Right atrium auricular region (tissue), 2 donors: Measurements from ENCODE around the gene SCUBE2. TPM values are rescaled to one million over a fixed set of nuclear protein-coding genes. Genes with fewer than 3 reads are reported as not detected.

Experiments used
- DNase-seq: peaks from one replicate; pipeline ENCODE4 v3.0.0-alpha.2; 2019; ENCODE audit warnings: low spot score
- H3K27ac ChIP-seq, 2 donors: fragments of 200-600 bp; sonication (generic); 1 replicate in 1 of 2; 2 replicates in 1 of 2; pipeline ENCODE4 v1.5.1; 2016 to 2019
- H3K27me3 ChIP-seq, 2 donors: fragments of 200-600 bp; sonication (generic); one replicate each; pipeline versions ENCODE4 v1.5.1 to v1.6.0; 2017 to 2019
- H3K36me3 ChIP-seq: fragments of 200-600 bp; sonication (generic); one replicate; pipeline ENCODE4 v1.5.1; 2016
- H3K4me1 ChIP-seq, 2 donors: fragments of 200-600 bp; sonication (generic); one replicate each; pipeline versions ENCODE4 v1.5.1 to v1.6.0; 2017 to 2019
- H3K4me3 ChIP-seq, 2 donors: fragments of 200-600 bp; sonication (generic); 1 replicate in 1 of 2; 2 replicates in 1 of 2; pipeline ENCODE4 v1.5.1; 2017 to 2019; ENCODE audit warnings: mild to moderate bottlenecking in 1 of 2, moderate library complexity in 1 of 2
- H3K9me3 ChIP-seq, 2 donors: fragments of 200-600 bp; sonication (generic); one replicate each; pipeline ENCODE4 v1.5.1; 2019
- total RNA-seq, 2 donors: library from RNA; depleted of rRNA; stranded (reverse); fragments of >200 nt; gene quantifications; one replicate each; pipeline ENCODE4 v1.1.0, GENCODE V29; 2016
- TF ChIP-seq, protein P1 (sequence below), 2 donors: fragments of 200-600 bp; sonication (generic); IDR thresholded peaks; one replicate each; pipeline ENCODE4 v1.5.1; 2019; ENCODE audit warnings: antibody characterized with exemption in 2 of 2

The SCUBE2 gene
- total RNA-seq, 2 donors from 2014 or later = 0.63 to 1.6 TPM

DNA sequence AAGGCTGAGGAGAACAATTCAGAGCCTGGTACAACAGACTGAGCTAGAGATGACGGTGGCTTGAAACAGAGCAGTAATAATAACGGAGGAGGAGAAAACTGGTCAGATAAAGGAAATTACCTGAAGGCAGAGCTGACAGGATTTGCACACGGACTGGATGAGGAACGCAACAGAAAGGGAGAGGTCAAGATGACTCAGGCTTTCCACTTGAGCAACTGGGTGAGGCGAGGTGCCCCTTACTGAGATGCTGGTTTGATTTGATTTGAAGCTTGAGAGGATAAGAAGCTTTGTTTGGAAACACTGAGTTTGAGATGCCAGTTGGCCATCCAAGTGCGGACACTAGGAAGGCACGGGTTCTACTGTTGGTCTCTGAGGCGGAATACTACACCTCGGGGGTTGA is 52.2 kb downstream of the SCUBE2 start:
- no peak overlapping the region for H3K27ac ChIP-seq
- no peaks in the 10 kb centered on the region for H3K27me3 ChIP-seq
- H3K9me3 ChIP-seq = no peaks in the 10 kb centered on the region
- H3K4me3 ChIP-seq = no peak overlapping the region
- no peaks in the 10 kb centered on the region for H3K4me1 ChIP-seq
- no peaks in the 10 kb centered on the region for H3K36me3 ChIP-seq
- no peak for DNase-seq
- TF ChIP-seq, protein P1, sequence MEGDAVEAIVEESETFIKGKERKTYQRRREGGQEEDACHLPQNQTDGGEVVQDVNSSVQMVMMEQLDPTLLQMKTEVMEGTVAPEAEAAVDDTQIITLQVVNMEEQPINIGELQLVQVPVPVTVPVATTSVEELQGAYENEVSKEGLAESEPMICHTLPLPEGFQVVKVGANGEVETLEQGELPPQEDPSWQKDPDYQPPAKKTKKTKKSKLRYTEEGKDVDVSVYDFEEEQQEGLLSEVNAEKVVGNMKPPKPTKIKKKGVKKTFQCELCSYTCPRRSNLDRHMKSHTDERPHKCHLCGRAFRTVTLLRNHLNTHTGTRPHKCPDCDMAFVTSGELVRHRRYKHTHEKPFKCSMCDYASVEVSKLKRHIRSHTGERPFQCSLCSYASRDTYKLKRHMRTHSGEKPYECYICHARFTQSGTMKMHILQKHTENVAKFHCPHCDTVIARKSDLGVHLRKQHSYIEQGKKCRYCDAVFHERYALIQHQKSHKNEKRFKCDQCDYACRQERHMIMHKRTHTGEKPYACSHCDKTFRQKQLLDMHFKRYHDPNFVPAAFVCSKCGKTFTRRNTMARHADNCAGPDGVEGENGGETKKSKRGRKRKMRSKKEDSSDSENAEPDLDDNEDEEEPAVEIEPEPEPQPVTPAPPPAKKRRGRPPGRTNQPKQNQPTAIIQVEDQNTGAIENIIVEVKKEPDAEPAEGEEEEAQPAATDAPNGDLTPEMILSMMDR (IDR thresholded peaks at IDR 0.05) = no peak

DNA sequence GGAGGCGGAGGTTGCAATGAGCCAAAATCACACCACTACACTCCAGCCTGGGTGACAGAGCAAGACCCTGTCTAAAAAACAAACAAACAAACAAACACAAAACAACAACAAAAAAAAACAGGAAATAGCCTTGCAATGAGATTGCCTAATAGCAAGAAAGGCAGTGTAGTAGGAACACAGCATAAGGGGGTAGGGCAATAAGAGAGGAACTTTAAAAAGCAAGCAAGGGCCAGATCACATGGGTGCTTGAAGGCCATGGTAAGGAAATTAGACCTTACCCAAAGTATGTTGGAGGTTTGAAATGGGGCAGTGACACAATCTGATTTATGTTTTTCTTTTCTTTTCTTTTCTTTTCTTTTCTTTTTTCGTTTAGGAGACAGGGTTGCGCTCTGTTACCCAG is 52.9 kb downstream of the SCUBE2 start:
- no peaks in the 10 kb centered on the region for H3K9me3 ChIP-seq
- no peaks in the 10 kb centered on the region for H3K36me3 ChIP-seq
- H3K4me1 ChIP-seq = no peaks in the 10 kb centered on the region
- TF ChIP-seq, protein P1 (IDR thresholded peaks at IDR 0.05) = no peak
- no peak overlapping the region for H3K4me3 ChIP-seq
- H3K27me3 ChIP-seq = no peaks in the 10 kb centered on the region
- no peak for DNase-seq
- no peak overlapping the region for H3K27ac ChIP-seq

DNA sequence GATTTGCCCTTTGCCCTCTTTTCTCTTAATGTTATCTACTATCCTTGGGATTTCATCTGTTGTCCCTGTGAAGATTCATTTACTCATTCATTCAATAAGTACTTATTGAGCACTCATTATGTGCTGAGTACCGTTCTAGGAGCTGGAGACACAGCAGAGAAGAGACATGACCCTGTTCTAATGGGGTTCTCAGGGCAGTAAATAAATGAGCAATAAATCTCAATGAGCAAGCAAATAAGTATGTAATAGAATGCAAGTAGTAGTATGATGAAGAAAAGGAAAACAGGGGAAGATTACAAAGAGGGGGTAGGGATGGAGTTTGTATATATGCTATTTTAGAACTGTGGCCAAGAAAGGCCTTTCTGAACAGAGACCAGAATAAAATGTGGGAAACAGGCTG is 53.4 kb downstream of the SCUBE2 start:
- TF ChIP-seq, protein P1 (IDR thresholded peaks at IDR 0.05) = no peak
- Histone ChIP-seq H3K27ac (no peak overlapping the region), H3K27me3 (no peaks in the 10 kb centered on the region), H3K9me3 (no peaks in the 10 kb centered on the region), H3K4me1 (no peaks in the 10 kb centered on the region), H3K4me3 (no peak overlapping the region), H3K36me3 (no peaks in the 10 kb centered on the region)
- DNase-seq = no peak

DNA sequence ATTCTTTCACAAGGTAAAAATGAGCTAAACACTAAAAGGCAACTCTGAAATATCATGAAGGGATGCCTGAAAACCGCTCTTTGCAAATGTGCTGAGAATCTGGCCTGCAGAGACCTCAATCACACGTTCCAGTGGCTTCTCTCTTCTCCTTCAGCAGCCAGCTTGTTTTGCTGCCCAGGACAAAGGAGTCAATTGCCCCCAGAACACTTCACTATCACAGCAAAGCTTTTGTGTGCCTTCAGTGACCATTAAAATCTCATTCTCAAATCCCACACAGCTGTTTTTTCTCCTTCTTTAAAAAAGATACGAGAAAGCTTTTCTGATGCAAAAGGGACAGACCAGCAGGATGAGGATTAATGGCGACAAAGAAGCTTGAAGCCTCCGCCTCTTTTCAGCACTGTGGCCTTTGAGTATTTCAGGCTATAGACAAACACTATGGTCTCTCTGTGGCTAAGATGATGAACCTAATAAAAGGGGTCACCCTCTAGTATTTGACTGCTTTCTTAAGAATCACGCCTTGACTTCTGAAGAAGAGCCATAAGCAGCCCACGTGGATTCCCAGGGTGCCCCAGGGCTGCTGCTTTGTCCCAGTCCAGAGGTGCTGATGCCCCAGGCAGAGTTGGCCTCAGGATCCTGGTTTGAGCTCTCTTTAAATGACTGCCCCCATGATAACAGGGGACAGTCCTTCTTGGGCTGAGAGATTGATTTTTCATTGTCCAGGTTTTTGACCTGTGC is 54.2 kb downstream of the SCUBE2 start:
- Histone ChIP-seq H3K4me3 (no peak overlapping the region), H3K36me3 (no peaks in the 10 kb centered on the region), H3K4me1 (no peaks in the 10 kb centered on the region), H3K27ac (no peak overlapping the region), H3K27me3 (no peaks in the 10 kb centered on the region), H3K9me3 (no peaks in the 10 kb centered on the region)
- TF ChIP-seq, protein P1 (IDR thresholded peaks at IDR 0.05) = no peak
- no peak for DNase-seq

- Histone ChIP-seq H3K27ac (no peak overlapping the region), H3K4me1 (no peaks in the 10 kb centered on the region), H3K27me3 (no peaks in the 10 kb centered on the region), H3K36me3 (no peaks in the 10 kb centered on the region), H3K9me3 (no peaks in the 10 kb centered on the region), H3K4me3 (no peak overlapping the region)
- no peak for DNase-seq
- TF ChIP-seq, protein P1 (IDR thresholded peaks at IDR 0.05) = no peak
Observed at GRCh38 chr11:9030601-9031000, 60.8 kb downstream of the SCUBE2 start.

DNA sequence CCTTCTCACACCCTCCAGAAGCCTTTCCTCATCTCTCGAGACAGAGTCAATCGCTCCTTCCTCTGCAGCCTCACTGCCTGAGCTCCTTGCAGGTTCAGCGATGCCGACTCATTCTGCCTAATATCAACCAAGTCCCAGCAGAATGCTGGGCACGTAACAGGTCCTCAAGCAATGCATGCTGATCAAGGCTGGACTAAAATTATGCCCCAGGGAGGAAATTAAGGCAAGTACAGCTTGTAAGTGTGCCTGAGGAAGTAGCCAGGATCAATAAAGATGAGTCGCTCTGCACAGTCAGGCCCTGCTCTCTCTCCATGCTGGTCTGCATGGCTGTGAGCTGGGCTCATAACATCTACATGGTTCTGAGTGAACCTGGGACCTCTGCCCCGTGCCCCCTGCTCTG is 62.0 kb downstream of the SCUBE2 start:
- no peak overlapping the region for H3K4me3 ChIP-seq
- DNase-seq = no peak
- H3K27ac ChIP-seq = no peak overlapping the region
- no peaks in the 10 kb centered on the region for H3K36me3 ChIP-seq
- H3K4me1 ChIP-seq = no peaks in the 10 kb centered on the region
- no peaks in the 10 kb centered on the region for H3K27me3 ChIP-seq
- TF ChIP-seq, protein P1 (IDR thresholded peaks at IDR 0.05) = no peak
- H3K9me3 ChIP-seq = no peaks in the 10 kb centered on the region
